H54 (cell line): ENCODE data around the gene TRIM62.

ENCODE experiments used
- DNase-seq: peaks from one replicate; pipeline ENCODE4 v3.0.0; 2011; ENCODE audit warnings: low spot score, mixed read lengths; ENCODE audit not compliant: insufficient read length
- FAIRE-seq: peaks from 3 replicates; lab custom pipeline; 2011; peaks lifted over from hg19 to GRCh38; lab: Jason Lieb, UNC
- POLR2A ChIP-seq: IDR thresholded peaks from 2 replicates; pipeline ENCODE4 v1.6.1; 2011; ENCODE audit warnings: low read depth, mild to moderate bottlenecking, low read length

The TRIM62 gene

GRCh38 chr1:33181921-33182341 is at the start of gene TRIM62:
Gene TRIM62 (minus strand): TSS chr1:33182043. CDS start chr1:33181432, 611 bp downstream.
- TF ChIP-seq POLR2A: peak; percentile 38; the same call in 1 of the 2 replicates
- FAIRE-seq (no peak), DNase-seq (peak; percentile 88)

- TF ChIP-seq POLR2A: no peak
- FAIRE-seq (no peak), DNase-seq (no peak)
These were observed 49.3 kb upstream of the TRIM62 start for GRCh38 chr1:33231166-33231565.

GRCh38 chr1:33228935-33229487 is 47.2 kb upstream of the TRIM62 start:
- no peak for FAIRE-seq
- no peak for DNase-seq
- TF ChIP-seq POLR2A: no peak

- DNase-seq: no peak
- TF ChIP-seq POLR2A: no peak
- FAIRE-seq: no peak
These were observed 43.7 kb upstream of the TRIM62 start for GRCh38 chr1:33225586-33225985.

DNA sequence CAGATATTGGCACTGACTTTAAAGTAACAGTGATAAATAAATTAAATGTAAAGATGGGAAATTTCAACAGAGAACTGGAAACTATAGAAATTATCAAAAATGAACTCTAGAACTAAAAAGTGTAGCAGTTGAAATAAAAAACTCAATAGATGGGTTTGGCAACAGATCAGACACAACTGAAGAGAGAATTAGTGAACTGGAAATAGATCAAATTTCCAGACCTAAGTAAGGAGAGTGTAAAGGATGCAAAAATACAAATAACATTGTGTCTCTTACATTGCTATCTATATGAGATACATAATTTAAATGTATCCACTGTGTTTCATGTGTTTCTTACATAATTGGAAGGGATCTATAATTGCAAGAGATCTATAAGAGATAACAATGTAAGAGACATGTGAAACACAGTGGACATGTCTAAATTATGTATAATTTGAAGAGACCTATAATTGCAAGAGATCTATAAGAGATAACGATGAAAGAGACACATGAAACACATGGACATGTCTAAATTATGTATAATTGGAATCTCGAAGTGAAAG is 42.4 kb upstream of the TRIM62 start:
- no peak for TF ChIP-seq POLR2A
- DNase-seq (no peak), FAIRE-seq (no peak)

DNA sequence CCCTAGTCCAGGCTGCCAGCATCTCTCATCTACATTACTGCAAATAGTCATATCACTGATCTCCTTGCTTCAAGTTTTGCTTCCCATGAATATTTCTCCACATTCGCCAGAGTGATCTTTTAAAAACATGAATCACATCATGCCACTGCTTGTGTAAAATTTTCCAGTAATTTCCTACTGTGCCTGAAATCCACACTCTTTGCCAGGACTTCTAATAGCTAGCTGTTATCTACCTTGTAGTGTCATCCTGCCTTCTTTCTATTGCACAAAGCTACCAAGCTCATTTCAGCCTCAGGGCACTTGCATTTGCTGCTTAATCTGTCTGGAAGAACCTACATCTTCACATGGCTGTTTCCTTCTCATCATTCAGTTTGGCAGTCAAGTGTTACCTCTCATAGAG is 40.5 kb upstream of the TRIM62 start:
- TF ChIP-seq POLR2A: no peak
- DNase-seq (no peak), FAIRE-seq (no peak)

GRCh38 chr1:33221385-33221758 is 39.5 kb upstream of the TRIM62 start:
- no peak for DNase-seq
- no peak for FAIRE-seq

DNA sequence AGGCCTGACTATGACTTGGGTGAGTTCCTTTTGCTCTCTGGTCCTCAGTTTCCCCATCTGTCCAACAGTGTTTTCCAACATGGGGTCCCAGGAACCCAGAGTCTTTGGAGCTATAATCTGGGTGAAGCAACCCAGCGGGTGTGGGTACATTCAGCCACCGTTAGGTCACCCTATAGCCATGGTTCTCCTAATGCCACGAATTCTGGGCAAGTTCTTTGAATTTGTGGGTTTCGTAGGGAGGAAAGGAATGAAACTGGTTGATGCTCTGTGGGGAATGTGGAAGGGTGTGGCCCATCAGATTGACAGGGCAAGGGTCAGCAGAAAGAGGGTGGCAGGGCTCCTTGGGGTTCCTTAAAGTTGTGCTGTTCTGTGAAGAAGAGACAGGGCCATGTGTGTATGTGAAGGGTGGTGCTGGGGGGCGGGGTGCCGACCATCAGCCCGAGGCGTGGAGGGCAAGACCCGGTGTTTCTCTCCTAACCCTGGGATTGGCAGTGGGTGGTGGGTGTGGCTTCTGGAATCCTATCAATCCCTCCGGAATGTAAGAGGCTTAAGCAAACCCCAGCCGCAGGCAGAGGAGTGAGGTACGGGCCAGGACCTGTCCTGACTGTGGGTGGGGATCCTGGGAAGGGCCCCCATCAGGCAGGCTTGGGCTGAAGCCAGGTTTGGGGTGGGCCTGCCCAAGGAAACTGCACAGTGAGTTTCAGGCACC is 39.0 kb upstream of the TRIM62 start:
- no peak for TF ChIP-seq POLR2A
- DNase-seq (no peak), FAIRE-seq (no peak)

More at GRCh38 chr1:33221385-33221758, 39.5 kb upstream of the TRIM62 start:
- TF ChIP-seq POLR2A: no peak

DNA sequence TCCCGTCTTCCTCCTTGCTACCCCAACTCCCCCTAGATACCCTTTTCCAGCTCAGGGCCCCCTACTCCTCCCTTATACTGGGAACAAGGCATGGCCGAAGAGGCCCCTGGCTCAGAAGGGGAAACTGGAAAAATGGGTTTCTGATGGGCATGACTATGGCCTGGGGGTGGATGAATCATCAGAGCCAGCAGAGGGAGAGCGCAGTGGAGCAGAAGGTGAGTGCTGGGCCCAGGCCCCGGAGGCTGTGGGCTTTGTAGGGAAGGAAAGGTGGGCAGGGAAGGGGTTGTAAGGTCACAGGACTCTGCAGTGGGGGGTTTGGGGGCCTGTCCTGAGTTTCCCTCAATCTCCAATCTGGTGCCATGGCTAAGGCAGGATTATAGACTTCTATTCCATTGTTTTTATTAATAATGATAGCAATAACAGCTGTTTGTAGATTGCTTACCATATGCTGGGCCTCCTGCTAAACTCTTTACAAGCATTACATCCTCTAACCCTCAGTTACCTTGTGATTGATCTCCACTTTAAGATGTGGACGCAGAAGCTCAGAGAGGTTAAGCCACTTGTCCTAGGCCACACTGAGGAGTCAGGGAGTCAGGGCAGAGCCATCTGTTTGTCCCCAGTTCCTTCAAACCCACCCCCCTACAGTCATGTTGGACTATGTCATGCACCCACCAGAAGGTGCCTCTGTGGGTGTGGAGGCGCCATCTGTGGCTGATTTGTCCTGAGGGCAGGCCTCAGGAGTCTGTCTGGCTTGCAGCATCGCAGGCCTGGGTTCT is 38.2 kb upstream of the TRIM62 start:
- FAIRE-seq (peak; percentile 45), DNase-seq (peak; percentile 53)
- TF ChIP-seq POLR2A: no peak

- FAIRE-seq (no peak), DNase-seq (no peak)
- TF ChIP-seq POLR2A: no peak
These were observed 30.1 kb upstream of the TRIM62 start for GRCh38 chr1:33211972-33212371.

DNA sequence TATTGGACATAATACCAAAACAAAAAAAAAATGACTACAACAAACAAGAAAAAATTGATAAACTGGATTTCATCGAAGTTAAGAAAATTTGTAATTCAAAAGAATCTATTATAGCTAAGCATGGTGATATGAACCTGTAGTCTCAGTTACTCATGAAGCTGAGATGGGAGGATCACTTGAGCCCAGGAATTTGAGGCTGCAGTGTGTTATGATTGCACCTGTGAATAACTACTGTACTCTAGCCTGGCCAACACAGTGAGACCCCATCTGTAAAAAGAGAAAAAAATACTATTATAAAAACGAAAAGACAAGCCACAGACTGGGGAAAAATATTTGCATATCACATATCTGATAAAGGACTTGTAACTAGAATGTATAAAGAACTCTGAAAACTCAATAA is 24.5 kb upstream of the TRIM62 start:
- FAIRE-seq (no peak), DNase-seq (no peak)

GRCh38 chr1:33195556-33195955 is 13.7 kb upstream of the TRIM62 start:
- FAIRE-seq: no peak

More for the DNA sequence above, 24.5 kb upstream of the TRIM62 start:
- no peak for TF ChIP-seq POLR2A

GRCh38 chr1:33191731-33192275 is 10.0 kb upstream of the TRIM62 start:
- FAIRE-seq: no peak
- DNase-seq: no peak
- no peak for TF ChIP-seq POLR2A

More at GRCh38 chr1:33195556-33195955, 13.7 kb upstream of the TRIM62 start:
- no peak for DNase-seq
- no peak for TF ChIP-seq POLR2A

DNA sequence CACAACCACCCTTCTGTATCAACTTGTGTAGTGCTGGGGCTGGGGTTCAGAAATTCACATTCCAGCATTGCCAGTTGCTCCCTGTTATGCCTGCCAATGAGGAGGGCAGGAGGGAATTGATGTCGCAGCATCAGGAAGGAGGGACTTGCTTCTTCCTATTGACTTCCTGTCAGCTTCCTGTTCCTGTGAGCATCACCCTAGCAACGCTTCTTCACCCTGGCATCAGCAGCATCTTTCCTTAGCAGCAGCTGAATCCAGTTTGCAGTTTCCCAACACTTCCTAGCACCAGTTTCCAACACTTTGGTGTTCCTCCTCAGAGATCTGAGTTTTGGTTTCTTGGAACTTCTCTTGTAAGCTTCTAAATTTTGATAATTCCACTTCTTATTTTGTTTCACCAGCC is 8.9 kb upstream of the TRIM62 start:
- no peak for TF ChIP-seq POLR2A
- FAIRE-seq: no peak
- no peak for DNase-seq
